NCI-H2227 (cell line): Measurements from ENCODE around the gene WFIKKN2.

Source experiments
- DNase-seq: peaks from one replicate; lab custom pipeline; 2025; ENCODE audit not compliant: unreplicated experiment; lab: John Stamatoyannopoulos, UW

Gene WFIKKN2

DNA sequence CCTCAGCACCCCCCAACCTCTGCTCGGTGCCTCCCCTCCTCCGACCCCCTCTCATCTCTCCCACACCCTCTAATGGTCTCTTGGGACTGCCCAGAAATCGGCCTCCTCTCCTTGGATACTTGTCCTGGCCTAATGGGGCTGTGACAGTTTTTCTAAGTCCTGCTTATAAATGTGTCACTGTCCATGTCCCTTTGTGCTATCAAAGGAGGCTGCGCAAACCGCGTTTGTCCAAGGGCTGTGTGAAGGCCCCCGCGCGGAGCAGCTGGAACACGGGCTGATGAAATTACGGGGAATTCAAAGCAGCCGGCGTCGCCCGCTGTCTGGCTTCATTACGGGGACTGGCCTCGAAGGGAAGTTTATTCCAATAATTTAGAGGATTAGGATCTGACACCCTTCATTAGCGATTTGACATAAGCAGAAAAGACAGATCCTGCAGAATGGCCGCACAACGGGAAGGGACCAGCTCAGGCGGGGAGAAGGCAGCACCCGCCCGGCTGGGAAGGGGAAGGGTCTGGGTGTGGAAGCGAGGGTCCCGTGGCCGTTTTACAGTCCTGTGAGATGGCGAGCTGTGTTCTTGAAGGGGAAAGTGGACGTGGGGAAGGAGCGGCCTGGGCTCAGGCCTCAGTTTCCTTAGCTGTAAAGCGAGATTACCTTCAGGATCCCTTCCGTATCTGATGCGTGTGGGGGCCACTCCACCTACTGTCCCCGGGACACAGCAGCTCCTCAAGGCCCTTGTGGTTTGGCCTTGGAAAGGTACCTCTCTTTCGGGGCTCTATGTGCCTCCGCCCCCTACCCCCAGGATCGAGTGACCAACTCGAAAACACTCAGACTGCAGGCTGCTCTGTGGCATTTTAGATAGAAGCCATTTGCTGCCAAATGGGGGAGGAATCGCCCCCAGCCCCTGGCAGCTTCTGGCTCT lies 1.6 kb upstream of the WFIKKN2 start:
- peak; percentile 16 for DNase-seq

DNA sequence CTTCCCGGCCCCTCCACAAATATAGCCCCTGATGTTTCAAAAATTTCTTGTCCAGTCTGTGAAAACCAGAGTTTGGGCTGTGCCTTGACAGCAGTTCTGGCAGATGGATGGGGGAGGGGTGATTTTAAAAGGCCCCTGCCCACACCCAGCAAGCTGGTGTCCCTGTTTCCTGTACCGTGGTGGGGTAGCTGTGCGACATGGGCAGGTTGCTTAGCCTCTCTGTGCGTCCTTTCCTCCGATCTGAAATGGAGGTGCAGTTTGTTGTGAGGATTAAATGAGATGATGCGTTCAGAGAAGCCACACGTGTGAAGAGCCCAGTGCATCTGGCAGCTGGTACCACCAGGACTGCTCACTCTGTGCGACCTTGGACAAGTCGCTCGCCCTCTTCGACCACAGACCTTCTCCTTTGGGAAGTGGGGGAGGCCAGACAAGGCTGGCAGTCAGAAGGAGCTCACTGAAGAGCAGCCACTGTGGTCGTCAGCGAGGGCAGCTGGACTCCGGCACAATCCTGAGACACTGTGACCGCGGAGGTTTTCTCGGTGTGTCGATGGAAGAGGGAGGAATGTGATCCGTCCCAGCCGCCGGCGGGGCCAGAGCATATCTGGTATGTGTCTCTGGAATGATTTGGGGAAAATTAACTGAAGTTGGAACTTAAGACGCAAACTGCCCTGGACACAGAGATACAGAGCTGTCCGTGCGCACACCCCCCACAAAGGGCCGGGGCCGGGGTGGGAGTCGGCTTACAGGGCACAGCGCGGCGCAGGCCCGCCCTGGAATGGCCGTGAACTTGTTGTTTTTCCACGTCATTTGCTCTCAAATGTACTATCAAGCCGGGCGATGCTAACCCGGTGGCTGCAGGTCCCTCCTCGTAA lies 721 bp upstream of the WFIKKN2 start:
- DNase-seq, result no peak

DNA sequence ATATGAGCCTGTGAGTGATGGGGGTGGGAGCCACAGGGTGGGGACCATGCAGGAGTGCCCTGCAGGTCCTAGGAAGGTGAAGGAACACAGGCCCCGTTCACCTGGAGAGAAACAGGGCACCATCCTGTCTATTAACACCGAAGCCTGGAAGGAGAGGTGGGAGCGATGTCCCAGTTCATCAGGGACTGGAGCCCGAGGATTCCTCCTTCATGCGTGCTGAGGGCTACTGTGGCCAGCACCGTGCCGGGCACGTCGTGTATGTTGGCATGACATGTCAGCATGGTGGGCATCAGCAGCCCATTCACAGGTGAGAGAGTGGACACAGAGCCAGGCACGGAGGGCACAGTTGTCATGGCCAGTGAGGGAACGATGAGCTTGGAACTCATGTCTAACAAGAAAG lies 1.4 kb downstream of the WFIKKN2 start:
- no peak for DNase-seq

DNA sequence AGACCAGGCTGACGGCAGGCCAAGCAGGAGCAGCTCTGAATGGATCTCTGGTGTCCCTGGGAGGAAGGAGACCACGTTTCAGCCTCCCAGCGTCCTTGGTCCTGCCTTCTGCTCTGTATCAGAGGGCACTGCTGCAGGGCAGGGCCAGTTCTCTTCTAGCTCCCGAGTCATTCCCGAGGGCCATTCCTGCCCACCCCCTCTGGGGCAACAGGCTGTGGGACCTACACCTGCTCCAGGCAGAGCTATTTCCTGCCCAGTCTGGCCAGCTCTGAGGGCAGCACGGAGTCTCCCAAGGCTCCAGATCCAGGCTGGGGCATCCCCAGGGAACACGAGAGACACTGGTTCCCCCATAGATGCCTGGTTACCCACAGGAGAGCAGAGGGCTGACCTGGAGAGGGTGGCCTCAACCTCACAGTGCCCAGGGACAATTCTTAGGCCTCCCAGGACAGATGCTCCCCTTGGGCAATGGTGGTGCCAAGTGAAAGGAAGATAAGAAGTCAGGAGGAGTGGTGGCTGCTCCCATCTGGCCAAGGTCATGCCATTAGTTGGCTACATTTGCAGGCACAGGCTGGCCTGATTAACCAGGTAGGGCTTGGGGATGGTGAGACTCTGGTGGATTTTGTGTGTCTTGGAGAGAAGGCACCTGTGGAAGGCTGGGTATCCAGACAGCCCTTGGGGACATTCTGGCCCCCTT lies 2.0 kb downstream of the WFIKKN2 start:
- DNase-seq, result no peak

DNA sequence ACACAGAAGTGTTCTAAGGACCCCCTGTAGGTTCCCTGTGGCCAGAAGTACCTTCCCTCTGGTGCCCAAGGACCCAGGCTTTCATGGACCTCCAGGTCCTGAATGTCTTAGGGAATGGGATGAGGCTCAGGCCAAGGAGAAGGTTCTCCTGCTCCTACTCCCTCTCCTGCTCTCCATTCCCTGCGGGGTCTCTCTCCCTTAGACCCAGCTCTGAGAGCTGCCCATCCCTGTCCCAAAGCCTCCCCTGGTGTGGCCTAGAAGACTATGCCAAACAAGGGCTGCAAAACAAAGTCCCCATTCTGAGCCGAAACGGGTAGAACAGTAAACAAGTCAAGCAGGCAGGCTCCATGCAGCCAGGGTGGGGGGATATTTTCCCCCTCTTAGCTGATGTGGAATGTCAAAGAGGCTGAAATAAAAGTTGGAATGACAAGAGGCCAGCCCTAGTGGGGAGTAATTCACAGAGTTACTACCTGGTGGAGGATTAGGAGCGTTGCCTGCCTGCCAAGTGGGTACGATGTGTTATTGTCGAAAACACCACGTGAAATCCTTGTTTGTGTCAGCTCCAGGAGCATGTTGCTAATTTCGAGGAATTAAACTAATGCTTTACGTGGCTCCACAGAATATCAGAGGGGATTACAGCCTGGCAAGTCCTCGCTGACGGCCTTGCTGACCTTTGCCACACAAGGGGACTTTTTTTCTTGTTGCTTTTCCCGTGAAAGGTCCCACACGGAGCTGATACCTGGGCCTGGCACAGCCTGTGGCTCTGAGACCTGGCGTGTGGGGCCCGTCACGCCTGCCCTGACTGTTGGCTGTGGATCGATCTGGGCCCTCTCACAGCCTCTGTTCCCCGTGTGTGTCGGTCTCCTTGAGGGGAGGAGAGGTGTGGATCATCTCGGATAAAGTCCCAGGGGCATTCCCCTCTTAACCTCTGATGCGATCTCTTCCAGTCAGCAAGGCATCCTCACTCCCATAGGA lies 2.9 kb downstream of the WFIKKN2 start:
- DNase-seq, result no peak

DNA sequence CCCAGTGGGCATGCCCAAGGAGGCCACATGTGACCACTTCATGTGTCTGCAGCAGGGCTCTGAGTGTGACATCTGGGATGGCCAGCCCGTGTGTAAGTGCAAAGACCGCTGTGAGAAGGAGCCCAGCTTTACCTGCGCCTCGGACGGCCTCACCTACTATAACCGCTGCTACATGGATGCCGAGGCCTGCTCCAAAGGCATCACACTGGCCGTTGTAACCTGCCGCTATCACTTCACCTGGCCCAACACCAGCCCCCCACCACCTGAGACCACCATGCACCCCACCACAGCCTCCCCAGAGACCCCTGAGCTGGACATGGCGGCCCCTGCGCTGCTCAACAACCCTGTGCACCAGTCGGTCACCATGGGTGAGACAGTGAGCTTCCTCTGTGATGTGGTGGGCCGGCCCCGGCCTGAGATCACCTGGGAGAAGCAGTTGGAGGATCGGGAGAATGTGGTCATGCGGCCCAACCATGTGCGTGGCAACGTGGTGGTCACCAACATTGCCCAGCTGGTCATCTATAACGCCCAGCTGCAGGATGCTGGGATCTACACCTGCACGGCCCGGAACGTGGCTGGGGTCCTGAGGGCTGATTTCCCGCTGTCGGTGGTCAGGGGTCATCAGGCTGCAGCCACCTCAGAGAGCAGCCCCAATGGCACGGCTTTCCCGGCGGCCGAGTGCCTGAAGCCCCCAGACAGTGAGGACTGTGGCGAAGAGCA lies 4.4 kb downstream of the WFIKKN2 start:
- no peak for DNase-seq

DNA sequence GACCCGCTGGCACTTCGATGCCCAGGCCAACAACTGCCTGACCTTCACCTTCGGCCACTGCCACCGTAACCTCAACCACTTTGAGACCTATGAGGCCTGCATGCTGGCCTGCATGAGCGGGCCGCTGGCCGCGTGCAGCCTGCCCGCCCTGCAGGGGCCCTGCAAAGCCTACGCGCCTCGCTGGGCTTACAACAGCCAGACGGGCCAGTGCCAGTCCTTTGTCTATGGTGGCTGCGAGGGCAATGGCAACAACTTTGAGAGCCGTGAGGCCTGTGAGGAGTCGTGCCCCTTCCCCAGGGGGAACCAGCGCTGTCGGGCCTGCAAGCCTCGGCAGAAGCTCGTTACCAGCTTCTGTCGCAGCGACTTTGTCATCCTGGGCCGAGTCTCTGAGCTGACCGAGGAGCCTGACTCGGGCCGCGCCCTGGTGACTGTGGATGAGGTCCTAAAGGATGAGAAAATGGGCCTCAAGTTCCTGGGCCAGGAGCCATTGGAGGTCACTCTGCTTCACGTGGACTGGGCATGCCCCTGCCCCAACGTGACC lies 5.0 kb downstream of the WFIKKN2 start:
- no peak for DNase-seq

DNA sequence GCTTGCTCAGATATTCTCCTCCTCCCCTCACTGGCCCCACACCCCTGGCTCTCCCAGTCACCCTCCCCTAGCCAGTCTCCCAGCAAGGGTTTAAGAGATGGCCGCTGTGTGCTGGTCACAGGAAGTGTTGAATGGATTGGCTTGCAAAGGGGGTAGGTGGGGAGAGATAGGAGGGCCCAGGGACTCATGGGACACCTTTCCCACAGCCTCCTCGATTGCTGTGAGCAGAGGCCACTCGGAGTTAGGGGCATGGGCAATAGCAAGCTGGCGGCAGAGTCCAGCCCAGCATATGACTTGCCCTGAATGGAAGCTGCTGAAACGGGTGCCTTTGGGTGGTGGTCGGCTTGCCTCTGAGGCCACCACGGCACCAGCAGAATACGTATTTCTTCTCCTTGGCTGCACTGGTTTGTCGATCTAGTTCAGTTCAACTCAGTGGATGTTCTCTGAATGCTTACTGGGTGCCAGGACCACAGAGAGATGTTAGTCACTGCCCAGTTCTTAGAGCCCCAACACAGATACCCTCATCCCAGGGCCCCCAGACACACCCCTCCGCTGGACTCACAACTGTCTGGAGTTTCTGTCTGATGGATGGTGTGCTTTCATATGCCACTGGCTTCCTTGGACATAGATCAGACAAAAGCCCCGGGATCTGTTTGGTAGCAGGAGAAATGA lies 6.0 kb downstream of the WFIKKN2 start:
- DNase-seq, result no peak

DNA sequence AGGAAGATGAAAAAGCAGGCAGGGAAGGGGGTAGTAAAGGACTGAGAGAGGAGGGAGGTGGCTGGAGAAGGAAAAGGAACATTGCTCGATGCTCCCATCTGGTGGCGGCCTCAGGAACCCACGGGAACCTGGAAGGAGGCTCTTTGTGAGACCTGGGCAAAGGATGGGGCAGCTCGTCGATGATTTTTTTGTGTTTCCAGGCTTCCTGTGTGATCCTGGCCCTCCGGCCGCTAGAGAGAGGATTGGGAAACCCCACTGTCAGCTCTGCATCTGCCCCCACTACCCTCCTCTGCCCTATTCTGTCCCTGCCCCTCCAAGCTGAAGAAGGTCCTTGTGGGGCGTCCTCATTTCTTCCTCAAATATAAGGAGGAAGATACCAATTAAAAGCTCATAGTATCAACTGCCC lies 6.6 kb downstream of the WFIKKN2 start:
- DNase-seq, result peak; percentile 82

DNA sequence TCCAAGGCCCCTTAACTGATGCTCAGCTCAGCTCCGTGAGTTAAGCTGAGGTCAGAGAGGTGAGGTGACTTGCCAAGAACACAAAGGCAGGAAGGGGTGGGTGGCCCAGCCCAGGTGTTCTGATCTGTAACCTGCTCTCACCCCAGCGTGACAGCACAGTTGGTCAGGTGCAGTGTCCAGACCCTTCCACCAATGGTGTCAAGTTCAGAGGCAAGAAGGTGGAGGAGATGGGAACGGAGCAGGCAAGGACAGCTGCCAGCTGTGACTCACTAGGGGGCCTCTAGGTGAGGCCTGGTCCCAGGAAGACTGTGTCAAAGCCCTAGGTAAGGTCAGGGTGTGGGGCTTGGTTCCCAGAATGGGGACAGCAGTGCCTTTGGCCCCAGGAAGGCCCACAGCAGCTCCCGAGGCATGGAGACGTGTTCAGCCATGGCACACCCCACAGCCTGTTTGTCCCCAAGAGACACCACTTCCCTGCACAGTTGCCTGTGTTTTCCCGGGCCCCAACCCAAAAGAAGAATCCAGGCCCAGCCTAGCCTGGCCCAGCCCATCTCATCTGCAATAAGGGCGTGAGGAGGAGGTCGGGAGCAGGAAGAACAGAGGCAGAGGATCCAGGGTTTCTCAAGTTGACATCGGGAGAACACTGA lies 7.2 kb downstream of the WFIKKN2 start:
- DNase-seq, result no peak

DNA sequence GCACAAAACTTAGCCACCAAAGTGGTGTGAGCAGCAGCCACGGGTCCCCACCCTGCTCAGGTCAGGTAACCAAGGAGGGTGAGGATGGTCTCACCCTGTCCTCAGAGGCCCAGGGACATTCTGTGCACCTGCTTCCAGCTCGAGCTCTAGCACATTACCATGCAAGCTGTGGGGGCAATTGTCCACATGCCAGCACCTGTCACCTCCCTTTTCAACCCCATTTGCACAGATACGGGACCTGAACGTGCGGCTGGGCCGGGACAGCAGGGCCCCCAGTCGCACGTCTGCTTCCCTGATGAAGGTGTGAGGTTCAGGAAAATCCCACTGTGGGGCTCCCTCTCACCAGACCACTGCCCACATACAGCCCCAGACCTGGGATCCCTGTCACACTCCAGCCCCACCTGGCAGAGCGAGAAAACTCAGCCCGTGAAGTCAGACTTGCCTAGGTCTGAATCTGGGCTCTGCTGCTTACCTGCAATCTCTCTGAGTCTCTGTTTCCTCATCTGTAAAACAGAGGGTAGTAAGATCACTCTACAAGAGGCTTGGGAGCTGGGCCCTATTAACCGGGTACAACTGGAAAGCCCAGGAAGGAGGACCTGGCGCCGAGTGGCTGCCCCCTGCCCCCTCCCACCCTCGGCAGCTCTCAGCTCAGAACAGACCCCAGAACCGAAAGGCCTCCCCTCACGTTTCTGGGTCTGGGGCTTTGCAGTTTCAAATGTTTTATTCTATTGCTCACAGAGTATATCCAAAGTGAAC lies 7.9 kb downstream of the WFIKKN2 start:
- DNase-seq, result no peak

DNA sequence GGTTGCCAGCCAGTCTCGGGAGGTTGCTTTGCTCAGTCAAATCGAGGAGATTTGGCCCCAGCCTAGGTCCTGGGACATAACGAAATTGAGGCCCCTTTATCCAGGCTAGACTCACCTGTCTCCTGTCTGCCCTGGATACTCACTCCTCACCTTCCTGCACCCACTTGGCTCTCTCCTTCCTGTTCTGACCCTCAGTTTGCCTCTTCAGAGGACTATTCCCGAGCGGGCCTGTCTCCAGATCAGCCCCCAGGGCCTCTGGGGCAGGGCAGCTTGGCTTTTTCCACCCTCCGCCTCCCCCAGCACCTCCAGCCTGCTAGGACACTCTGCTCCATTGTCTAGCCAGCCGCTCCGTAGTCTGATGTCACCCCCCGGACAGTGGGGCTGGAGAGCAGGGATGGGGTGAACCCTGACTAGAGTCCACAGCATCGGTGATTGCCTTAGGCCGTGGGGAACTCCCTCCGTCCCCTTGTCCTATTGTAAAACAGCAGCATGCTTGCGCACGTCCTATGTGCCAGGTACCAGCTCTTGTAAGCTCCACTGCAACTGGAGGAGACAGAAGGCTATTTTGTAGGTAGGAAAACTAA lies 8.8 kb downstream of the WFIKKN2 start:
- no peak for DNase-seq

DNA sequence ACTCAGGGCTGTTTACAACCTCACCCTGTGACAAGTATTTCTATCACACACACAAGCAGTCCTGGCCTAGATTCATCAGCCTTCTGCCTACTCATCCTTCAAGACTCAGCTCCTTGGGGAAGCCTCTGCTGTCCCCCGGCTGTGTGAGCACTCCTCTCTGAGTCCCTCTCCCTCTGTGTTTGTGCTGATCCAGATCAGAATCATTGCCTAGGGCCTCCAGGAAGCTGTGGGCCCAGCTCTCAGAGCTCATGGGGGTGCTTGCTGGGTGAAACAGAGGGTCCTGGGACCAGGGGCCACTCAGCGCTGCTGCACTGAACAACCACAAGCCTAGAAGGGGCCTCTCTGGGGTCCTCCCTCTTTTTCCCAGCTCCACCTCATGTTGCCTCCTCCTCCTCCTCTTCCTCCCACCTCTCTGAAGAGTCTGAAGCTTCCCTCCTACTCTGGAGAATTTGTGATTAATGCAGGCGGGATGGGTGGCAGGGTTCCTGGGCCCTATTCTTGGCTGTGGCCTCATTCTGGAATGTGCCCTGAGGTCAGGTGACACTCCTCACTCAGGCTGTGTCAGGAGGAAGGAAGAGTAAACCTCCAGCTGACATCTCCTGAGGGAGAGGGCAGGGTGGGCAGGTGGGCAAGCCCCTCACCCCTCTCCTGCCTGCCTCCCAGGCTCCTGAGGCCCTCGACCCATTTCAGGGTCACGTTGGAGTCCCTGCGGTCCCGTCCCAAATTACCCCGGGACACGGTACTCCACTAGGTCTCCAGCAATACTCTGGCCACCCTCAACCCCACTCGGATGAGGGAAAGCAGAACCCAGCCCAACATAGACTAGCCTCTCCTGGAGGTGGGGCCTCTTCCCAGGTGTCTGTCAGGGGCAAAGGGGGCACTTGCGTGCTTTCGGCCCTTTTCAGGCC lies 10.1 kb downstream of the WFIKKN2 start:
- DNase-seq, result no peak

DNA sequence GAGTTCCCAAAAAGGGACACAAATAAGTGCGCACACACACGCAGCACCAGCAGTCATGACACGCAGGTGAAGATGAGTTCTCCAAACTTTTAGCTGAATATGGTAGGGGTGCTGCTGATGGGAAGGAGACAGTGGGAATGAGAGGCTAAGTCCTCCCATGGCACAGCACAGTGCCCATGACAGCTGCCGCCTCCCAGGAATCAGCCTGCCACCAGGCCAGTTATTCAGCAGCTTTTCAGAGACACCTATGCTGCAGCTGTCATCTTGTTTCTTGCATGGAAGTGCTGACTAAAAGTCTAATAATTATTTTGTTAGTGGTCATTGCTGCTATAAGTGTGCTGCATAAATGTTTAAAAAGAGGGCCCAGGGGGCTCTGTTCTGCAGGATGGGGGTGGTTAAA lies 12.2 kb downstream of the WFIKKN2 start:
- no peak for DNase-seq

DNA sequence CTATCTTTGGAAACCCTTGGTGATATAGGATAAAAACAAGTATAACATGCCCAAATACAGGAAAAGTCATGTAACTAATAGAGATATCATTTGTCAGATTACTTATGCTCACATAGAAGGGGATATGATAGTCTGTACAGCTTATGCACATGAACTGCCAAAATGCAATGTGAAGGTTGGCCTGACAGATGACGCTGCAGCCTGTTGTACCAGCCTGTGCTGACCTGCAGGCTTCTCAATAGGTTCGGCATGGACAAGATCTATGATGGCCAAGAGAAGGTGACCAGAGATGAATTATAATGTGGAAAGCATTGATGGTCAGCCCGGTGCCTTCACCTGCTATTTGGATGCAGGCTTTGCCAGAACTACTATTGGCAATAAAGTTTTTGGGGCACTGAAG lies 12.7 kb downstream of the WFIKKN2 start:
- DNase-seq, result no peak

DNA sequence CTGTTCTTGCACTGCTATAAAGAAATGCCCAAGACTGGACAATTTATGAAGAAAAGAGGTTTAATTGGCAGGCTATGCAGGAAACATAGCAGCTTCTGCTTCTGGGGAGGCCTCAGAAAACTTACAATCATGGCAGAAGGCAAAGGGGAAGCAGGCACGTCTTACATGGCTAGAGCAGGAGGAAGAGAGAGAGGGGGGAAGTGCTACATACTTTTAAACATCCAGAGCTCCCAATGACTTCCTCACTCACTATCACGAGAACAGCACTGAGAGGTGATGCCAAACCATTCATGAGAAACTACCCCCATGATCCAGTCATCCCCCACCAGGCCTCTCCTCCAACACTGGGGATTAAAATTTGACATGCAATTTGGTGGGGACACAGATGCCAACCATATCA lies 13.3 kb downstream of the WFIKKN2 start:
- DNase-seq, result no peak
